K562 (cell line): ENCODE measurements around the gene EIF3CL. TPM values are rescaled to one million over a fixed set of nuclear protein-coding genes. Genes with fewer than 3 reads are reported as not detected.

ENCODE experiments used
- microRNA-seq: library from miRNA; unstranded; fragments of <30 nt; microRNA quantifications from one replicate; pipeline ENCODE4, GENCODE V29; 2018; ENCODE audit warnings: borderline microRNAs expressed
- polyA plus RNA-seq, 8 experiments: library from polyadenylated mRNA; depleted of rRNA in 4 of 8; stranded (reverse) in 5 of 8; unstranded in 3 of 8; fragments of >200 nt; fragmentation: Nextera tagmentation in 2 of 8; fragmentation: Illumina TruSeq in 1 of 8; extraction: Ambion mirVana in 2 of 8; extraction: Trizol in 1 of 8; gene quantifications; 2 replicates each; pipeline versions ENCODE4 v1.2.1 to v1.2.3, GENCODE V29; 2011 to 2014; ENCODE audit warnings: inconsistent platforms in 1 of 8, missing spikeins in 1 of 8
- small RNA-seq: library from RNA; depleted of rRNA; stranded (forward); fragments of <200 nt; gene quantifications from one replicate; pipeline ENCODE3, GENCODE V24; 2014
- total RNA-seq, 7 experiments: library from RNA; depleted of rRNA in 6 of 7; stranded (reverse); fragments of >200 nt in 6 of 7; fragmentation: Illumina TruSeq in 2 of 7; extraction: Trizol in 2 of 7; gene quantifications; 2 replicates each; pipeline versions ENCODE4 v1.2.1 to v1.2.3, GENCODE V29; 2011 to 2021; ENCODE audit warnings: low replicate concordance in 1 of 7

The EIF3CL gene
- total and polyA plus RNA-seq, 9 of the 15 experiments (the other 6 are each of a cell fraction or from before 2014, with no cell fraction given) = 3.7 to 130 (median 78.1) TPM

Small RNA genes within 50 kb of the gene (microRNA-seq; reads per million reads assigned to microRNA genes)
- gene MIR6862-1 = not detected

Small RNA genes within 50 kb of the gene (small RNA-seq; reads per million reads assigned to genes)
- gene AC138904.2 = not detected
- gene MIR6862-1 = not detected

Other genes with a start within 250 kb of the EIF3CL start
Only the 7 nearest of the 12 such genes appear.
- 0.04 TPM in 1 of 2 replicates, not detected in the other for gene SBK1, start 111.3 kb downstream of the EIF3CL start, total RNA-seq (2014; rRNA removed)
- gene SBK1, start 111.3 kb downstream of the EIF3CL start, total RNA-seq (2014; rRNA removed; fragmentation: Illumina TruSeq; extraction: Trizol) = not detected in 2 replicates
- not detected in 2 replicates for gene SBK1, start 111.3 kb downstream of the EIF3CL start, total RNA-seq (2015; rRNA removed; fragmentation: Illumina TruSeq; extraction: Trizol)
- gene SBK1, start 111.3 kb downstream of the EIF3CL start, total RNA-seq (2021) = 0.07 TPM in 1 of 2 replicates, not detected in the other
- not detected in 2 replicates for gene SBK1, start 111.3 kb downstream of the EIF3CL start, polyA plus RNA-seq (2011; rRNA removed)
- gene SBK1, start 111.3 kb downstream of the EIF3CL start, polyA plus RNA-seq (2014; fragmentation: Illumina TruSeq; extraction: Trizol) = 0.03 TPM in 1 of 2 replicates, not detected in the other
- not detected for gene SBK1, start 111.3 kb downstream of the EIF3CL start, polyA plus RNA-seq (2014; fragmentation: Nextera tagmentation; extraction: Ambion mirVana)
- gene SBK1, start 111.3 kb downstream of the EIF3CL start, polyA plus RNA-seq (2014; rRNA removed) = 0.01 and 0.03 TPM in 2 replicates
- not detected in 2 replicates for gene NPIPB6, start 40.3 kb downstream of the EIF3CL start, total RNA-seq (2014; rRNA removed)
- gene NPIPB6, start 40.3 kb downstream of the EIF3CL start, total RNA-seq (2014; rRNA removed; fragmentation: Illumina TruSeq; extraction: Trizol) = 0.91 TPM in 1 of 2 replicates, not detected in the other
- 0.72 TPM in 1 of 2 replicates, not detected in the other for gene NPIPB6, start 40.3 kb downstream of the EIF3CL start, total RNA-seq (2015; rRNA removed; fragmentation: Illumina TruSeq; extraction: Trizol)
- 0.18 and 1.5 TPM in 2 replicates for gene NPIPB6, start 40.3 kb downstream of the EIF3CL start, total RNA-seq (2021)
- gene NPIPB6, start 40.3 kb downstream of the EIF3CL start, polyA plus RNA-seq (2011; rRNA removed) = 0.09 and 0.24 TPM in 2 replicates
- gene NPIPB6, start 40.3 kb downstream of the EIF3CL start, polyA plus RNA-seq (2014; fragmentation: Illumina TruSeq; extraction: Trizol) = 0.35 and 0.67 TPM in 2 replicates
- under 1 TPM; 0.03 TPM for gene NPIPB6, start 40.3 kb downstream of the EIF3CL start, polyA plus RNA-seq (2014; fragmentation: Nextera tagmentation; extraction: Ambion mirVana)
- gene NPIPB6, start 40.3 kb downstream of the EIF3CL start, polyA plus RNA-seq (2014; rRNA removed) = 0.56 and 0.96 TPM in 2 replicates
- gene NPIPB7, start 68.5 kb upstream of the EIF3CL start, total RNA-seq (2014; rRNA removed) = not detected in 2 replicates
- not detected in 2 replicates for gene NPIPB7, start 68.5 kb upstream of the EIF3CL start, total RNA-seq (2014; rRNA removed; fragmentation: Illumina TruSeq; extraction: Trizol)
- not detected in 2 replicates for gene NPIPB7, start 68.5 kb upstream of the EIF3CL start, total RNA-seq (2015; rRNA removed; fragmentation: Illumina TruSeq; extraction: Trizol)
- gene NPIPB7, start 68.5 kb upstream of the EIF3CL start, total RNA-seq (2021) = not detected in 2 replicates
- not detected in 2 replicates for gene NPIPB7, start 68.5 kb upstream of the EIF3CL start, polyA plus RNA-seq (2011; rRNA removed)
- not detected in 2 replicates for gene NPIPB7, start 68.5 kb upstream of the EIF3CL start, polyA plus RNA-seq (2014; fragmentation: Illumina TruSeq; extraction: Trizol)
- under 1 TPM in 1 of 2 experiments, not detected in 1; 0.07 TPM for gene NPIPB7, start 68.5 kb upstream of the EIF3CL start, polyA plus RNA-seq (2014; fragmentation: Nextera tagmentation; extraction: Ambion mirVana)
- gene NPIPB7, start 68.5 kb upstream of the EIF3CL start, polyA plus RNA-seq (2014; rRNA removed) = not detected in 2 replicates
- gene CLN3, start 88.2 kb upstream of the EIF3CL start, total RNA-seq (2014; rRNA removed) = 11.0 and 11.1 TPM in 2 replicates
- 4.5 and 5.6 TPM in 2 replicates for gene CLN3, start 88.2 kb upstream of the EIF3CL start, total RNA-seq (2014; rRNA removed; fragmentation: Illumina TruSeq; extraction: Trizol)
- gene CLN3, start 88.2 kb upstream of the EIF3CL start, total RNA-seq (2015; rRNA removed; fragmentation: Illumina TruSeq; extraction: Trizol) = 11.6 and 11.9 TPM in 2 replicates
- gene CLN3, start 88.2 kb upstream of the EIF3CL start, total RNA-seq (2021) = 27.1 and 31.9 TPM in 2 replicates
- gene CLN3, start 88.2 kb upstream of the EIF3CL start, polyA plus RNA-seq (2011; rRNA removed) = 12.5 and 24.8 TPM in 2 replicates
- 20.9 and 30.5 TPM in 2 replicates for gene CLN3, start 88.2 kb upstream of the EIF3CL start, polyA plus RNA-seq (2014; fragmentation: Illumina TruSeq; extraction: Trizol)
- 1 to 10 TPM; 2.5 to 3.1 TPM for gene CLN3, start 88.2 kb upstream of the EIF3CL start, polyA plus RNA-seq (2014; fragmentation: Nextera tagmentation; extraction: Ambion mirVana)
- gene CLN3, start 88.2 kb upstream of the EIF3CL start, polyA plus RNA-seq (2014; rRNA removed) = 12.7 and 19.9 TPM in 2 replicates
- gene APOBR, start 90.8 kb upstream of the EIF3CL start, total RNA-seq (2014; rRNA removed) = 3.6 and 3.8 TPM in 2 replicates
- 0.25 and 0.32 TPM in 2 replicates for gene APOBR, start 90.8 kb upstream of the EIF3CL start, total RNA-seq (2014; rRNA removed; fragmentation: Illumina TruSeq; extraction: Trizol)
- gene APOBR, start 90.8 kb upstream of the EIF3CL start, total RNA-seq (2015; rRNA removed; fragmentation: Illumina TruSeq; extraction: Trizol) = 1.9 and 2.3 TPM in 2 replicates
- 3.2 and 4.3 TPM in 2 replicates for gene APOBR, start 90.8 kb upstream of the EIF3CL start, total RNA-seq (2021)
- 0.67 and 2.0 TPM in 2 replicates for gene APOBR, start 90.8 kb upstream of the EIF3CL start, polyA plus RNA-seq (2011; rRNA removed)
- gene APOBR, start 90.8 kb upstream of the EIF3CL start, polyA plus RNA-seq (2014; fragmentation: Illumina TruSeq; extraction: Trizol) = 3.8 and 7.3 TPM in 2 replicates
- under 1 TPM in 1 of 2 experiments, not detected in 1; 0.08 TPM for gene APOBR, start 90.8 kb upstream of the EIF3CL start, polyA plus RNA-seq (2014; fragmentation: Nextera tagmentation; extraction: Ambion mirVana)
- gene APOBR, start 90.8 kb upstream of the EIF3CL start, polyA plus RNA-seq (2014; rRNA removed) = 4.2 and 6.1 TPM in 2 replicates
- gene IL27, start 103.0 kb upstream of the EIF3CL start, total RNA-seq (2014; rRNA removed) = not detected in 2 replicates
- not detected in 2 replicates for gene IL27, start 103.0 kb upstream of the EIF3CL start, total RNA-seq (2014; rRNA removed; fragmentation: Illumina TruSeq; extraction: Trizol)
- not detected in 2 replicates for gene IL27, start 103.0 kb upstream of the EIF3CL start, total RNA-seq (2015; rRNA removed; fragmentation: Illumina TruSeq; extraction: Trizol)
- gene IL27, start 103.0 kb upstream of the EIF3CL start, total RNA-seq (2021) = not detected in 2 replicates
- not detected in 2 replicates for gene IL27, start 103.0 kb upstream of the EIF3CL start, polyA plus RNA-seq (2011; rRNA removed)
- gene IL27, start 103.0 kb upstream of the EIF3CL start, polyA plus RNA-seq (2014; fragmentation: Illumina TruSeq; extraction: Trizol) = not detected in 2 replicates
- gene IL27, start 103.0 kb upstream of the EIF3CL start, polyA plus RNA-seq (2014; fragmentation: Nextera tagmentation; extraction: Ambion mirVana) = not detected
- gene IL27, start 103.0 kb upstream of the EIF3CL start, polyA plus RNA-seq (2014; rRNA removed) = not detected in 2 replicates
- gene NUPR1, start 135.1 kb upstream of the EIF3CL start, total RNA-seq (2014; rRNA removed) = 0.27 and 0.86 TPM in 2 replicates
- gene NUPR1, start 135.1 kb upstream of the EIF3CL start, total RNA-seq (2014; rRNA removed; fragmentation: Illumina TruSeq; extraction: Trizol) = 0.07 TPM in 1 of 2 replicates, not detected in the other
- 0.40 and 0.64 TPM in 2 replicates for gene NUPR1, start 135.1 kb upstream of the EIF3CL start, total RNA-seq (2015; rRNA removed; fragmentation: Illumina TruSeq; extraction: Trizol)
- 0.56 and 1.5 TPM in 2 replicates for gene NUPR1, start 135.1 kb upstream of the EIF3CL start, total RNA-seq (2021)
- 0.11 and 0.34 TPM in 2 replicates for gene NUPR1, start 135.1 kb upstream of the EIF3CL start, polyA plus RNA-seq (2011; rRNA removed)
- gene NUPR1, start 135.1 kb upstream of the EIF3CL start, polyA plus RNA-seq (2014; fragmentation: Illumina TruSeq; extraction: Trizol) = 0.08 and 1.00 TPM in 2 replicates
- under 1 TPM; 0.08 to 0.21 TPM for gene NUPR1, start 135.1 kb upstream of the EIF3CL start, polyA plus RNA-seq (2014; fragmentation: Nextera tagmentation; extraction: Ambion mirVana)
- 0.09 and 0.34 TPM in 2 replicates for gene NUPR1, start 135.1 kb upstream of the EIF3CL start, polyA plus RNA-seq (2014; rRNA removed)